HepG2 (cell line): ENCODE data around the gene SLC6A8. TPM values are rescaled to one million over a fixed set of nuclear protein-coding genes. Genes with fewer than 3 reads are reported as not detected.

Experiments
- ATAC-seq: fragments of 200-7000 bp; cut with Tn5 transposase; 3 replicates; pipeline ENCODE4 v1.9.1; 2020; ENCODE audit warnings: mild to moderate bottlenecking, moderate library complexity
- BruUV-seq: library from RNA; stranded (reverse); fragments of 400-500 nt; replicated peaks from 2 replicates; lab custom pipeline; 2021; lab: Mats Ljungman, UMichigan
- CTCF ChIA-PET: fragments of 300-600 bp; formaldehyde crosslinking; extraction: SDS; loops from one replicate; lab custom pipeline; 2021; ENCODE audit warnings: low total read pairs, inconsistent platforms, low intra/inter-chr PET ratio; lab: Yijun Ruan, JAX
- POLR2A ChIA-PET: fragments of 350-600 bp; sonication (Branson Sonifier 250); formaldehyde crosslinking; loops from one replicate; lab custom pipeline; 2020; ENCODE audit warnings: antibody characterized with exemption, inconsistent platforms; lab: Yijun Ruan, JAX
- DNase-seq: peaks from one replicate; pipeline ENCODE4 v3.0.0-alpha.2; 2015; ENCODE audit warnings: low spot score
- FAIRE-seq: peaks from 3 replicates; lab custom pipeline; 2011; peaks lifted over from hg19 to GRCh38; lab: Jason Lieb, UNC
- H2AFZ ChIP-seq: one replicate; pipeline ENCODE4 v1.6.1; 2011; ENCODE audit warnings: low read length, inconsistent platforms
- H3K27ac ChIP-seq: fragments of 300-600 bp; 3 replicates; pipeline ENCODE4 v1.8.0; 2011; ENCODE audit warnings: mixed run types, mild to moderate bottlenecking, mixed read lengths, low read length, inconsistent platforms; ENCODE audit not compliant: insufficient read depth; ENCODE audit errors: extremely low read length
- H3K27me3 ChIP-seq, 2 experiments: fragments of 200-600 bp in 1 of 2; 2 replicates in 1 of 2; 3 replicates in 1 of 2; pipeline versions ENCODE4 v1.6.0 to v1.8.0; 2011; ENCODE audit warnings: low read length in 2 of 2, mild to moderate bottlenecking in 2 of 2, moderate library complexity in 2 of 2, inconsistent platforms in 1 of 2; ENCODE audit not compliant: insufficient read depth in 2 of 2, control insufficient read depth in 1 of 2
- H3K36me3 ChIP-seq, 2 experiments: fragments of 200-600 bp in 1 of 2; replicated peaks in 1 of 2; 2 replicates in 1 of 2; 3 replicates in 1 of 2; pipeline versions ENCODE4 v1.5.1 to v1.8.0; 2011; ENCODE audit warnings: low read length in 2 of 2, inconsistent platforms in 1 of 2; ENCODE audit not compliant: insufficient read depth in 2 of 2, control insufficient read depth in 1 of 2
- H3K4me1 ChIP-seq: 2 replicates; pipeline ENCODE4 v1.5.1; 2012; ENCODE audit warnings: low read length, inconsistent platforms; ENCODE audit not compliant: insufficient read depth
- H3K4me2 ChIP-seq: 2 replicates; pipeline ENCODE4 v1.6.0; 2011; ENCODE audit warnings: low read depth, low read length, inconsistent platforms
- H3K4me3 ChIP-seq, 3 experiments: fragments of 200-600 bp in 1 of 3; sonication (generic), shearing (Covaris generic) in 1 of 3; replicated peaks in 1 of 3; 2 replicates each; pipeline ENCODE4 v1.5.1; 2011 to 2016; ENCODE audit warnings: low read length in 3 of 3, inconsistent platforms in 2 of 3, low read depth in 2 of 3, mild to moderate bottlenecking in 2 of 3, control low read depth in 1 of 3, mixed read lengths in 1 of 3; ENCODE audit not compliant: insufficient read depth in 1 of 3
- H3K79me2 ChIP-seq: one replicate; pipeline ENCODE4 v1.6.1; 2011; ENCODE audit warnings: low read length, inconsistent platforms; ENCODE audit not compliant: insufficient read depth
- H3K9ac ChIP-seq: 2 replicates; pipeline ENCODE4 v1.6.0; 2011; ENCODE audit warnings: mild to moderate bottlenecking, low read depth, low read length, inconsistent platforms; ENCODE audit not compliant: insufficient read depth
- H3K9me3 ChIP-seq: 2 replicates; pipeline ENCODE4 v1.5.1; 2012; ENCODE audit warnings: mild to moderate bottlenecking, low read length
- H4K20me1 ChIP-seq: 2 replicates; pipeline ENCODE4 v1.6.0; 2011; ENCODE audit warnings: inconsistent platforms, mild to moderate bottlenecking, low read length, moderate library complexity; ENCODE audit not compliant: insufficient read depth
- ADNP ChIP-seq: sonication (generic); formaldehyde crosslinking; IDR thresholded peaks from 2 replicates; pipeline ENCODE4 v1.4.0; 2020; ENCODE audit warnings: missing genetic modification reagents
- ARNTL ChIP-seq: sonication (generic); formaldehyde crosslinking; IDR thresholded peaks from 2 replicates; pipeline ENCODE4 v1.4.0; 2020; ENCODE audit warnings: mild to moderate bottlenecking, missing genetic modification reagents
- DMAP1 ChIP-seq: IDR thresholded peaks from 2 replicates; pipeline ENCODE4 v1.6.1; 2016
- HDAC1 ChIP-seq: sonication (generic); formaldehyde crosslinking; IDR thresholded peaks from 2 replicates; pipeline ENCODE4 v1.5.1; 2020; ENCODE audit warnings: mild to moderate bottlenecking, missing genetic modification reagents
- HES4 ChIP-seq: sonication (generic); formaldehyde crosslinking; IDR thresholded peaks from 2 replicates; pipeline ENCODE4 v1.9.0; 2021; ENCODE audit warnings: mild to moderate bottlenecking, missing genetic modification reagents, borderline replicate concordance
- HNRNPL ChIP-seq: fragments of 200-400 bp; formaldehyde crosslinking; IDR thresholded peaks from 2 replicates; pipeline ENCODE4 v1.6.1; 2017; ENCODE audit warnings: mild to moderate bottlenecking, low read depth, low read length
- MIER2 ChIP-seq: IDR thresholded peaks from 2 replicates; pipeline ENCODE4 v1.6.1; 2016; ENCODE audit warnings: missing biosample characterization, missing genetic modification reagents
- RAD21 ChIP-seq: fragments of 450-650 bp; formaldehyde crosslinking; IDR thresholded peaks from 2 replicates; pipeline ENCODE4 v1.5.0; 2020; ENCODE audit warnings: mild to moderate bottlenecking
- RBFOX2 ChIP-seq: fragments of 200-400 bp; formaldehyde crosslinking; IDR thresholded peaks from 2 replicates; pipeline ENCODE4 v1.6.1; 2017; ENCODE audit warnings: low read depth, mild to moderate bottlenecking, low read length
- ZNF446 ChIP-seq: sonication (generic); formaldehyde crosslinking; IDR thresholded peaks from 2 replicates; pipeline ENCODE4 v1.5.0; 2020; ENCODE audit warnings: mild to moderate bottlenecking, missing genetic modification reagents
- ZNF501 ChIP-seq: sonication (generic); formaldehyde crosslinking; IDR thresholded peaks from 2 replicates; pipeline ENCODE4 v1.5.1; 2020; ENCODE audit warnings: mild to moderate bottlenecking, moderate library complexity, missing genetic modification reagents
- ZNF749 ChIP-seq: sonication (generic); formaldehyde crosslinking; IDR thresholded peaks from 2 replicates; pipeline ENCODE4 v1.8.0; 2022; ENCODE audit warnings: mild to moderate bottlenecking, missing genetic modification reagents, moderate library complexity, borderline replicate concordance
- ZNF777 ChIP-seq: sonication (generic); formaldehyde crosslinking; IDR thresholded peaks from 2 replicates; pipeline ENCODE4 v1.4.0; 2020; ENCODE audit warnings: missing genetic modification reagents
- WGBS: methylation state at CpG from one replicate; pipeline ENCODE4 v1.1.6; 2017; ENCODE audit warnings: low lambda C conversion rate; 5-methylcytosine and 5-hydroxymethylcytosine counted together
- in situ Hi-C: cut with HindIII; loops from 2 replicates; pipeline ENCODE4 v1.10.0; 2017; ENCODE audit warnings: low pct_unique_long_range_greater_than_20kb; ENCODE audit not compliant: extremely low pct_ligation_motif_present
- intact Hi-C: fragments of 100-400 bp; cut with micrococcal nuclease; formaldehyde crosslinking; loops from one replicate; pipeline ENCODE4 v1.10.0; 2022; ENCODE audit not compliant: unreplicated experiment
- polyA plus RNA-seq, 8 experiments: library from polyadenylated mRNA; depleted of rRNA in 3 of 8; stranded (reverse) in 7 of 8; unstranded in 1 of 8; fragments of >200 nt; fragmentation: Illumina TruSeq in 4 of 8; extraction: Trizol in 4 of 8; gene quantifications; 2 replicates each; pipeline versions ENCODE4 v1.2.1 to v1.2.3, GENCODE V29; 2011 to 2016; ENCODE audit warnings: low read depth in 4 of 8, missing spikeins in 1 of 8, mixed read lengths in 1 of 8; ENCODE audit not compliant: insufficient read depth in 1 of 8
- total RNA-seq, 5 experiments: library from RNA; depleted of rRNA; stranded (reverse); fragments of >200 nt; fragmentation: Illumina TruSeq; extraction: Trizol; gene quantifications; 2 replicates each; pipeline ENCODE4 v1.2.3, GENCODE V29; 2016; ENCODE audit warnings: low read depth in 1 of 5
- TF ChIP-seq, protein P1 (sequence below): sonication (generic); formaldehyde crosslinking; IDR thresholded peaks from 2 replicates; pipeline ENCODE4 v1.5.0; 2020; ENCODE audit warnings: mild to moderate bottlenecking, missing genetic modification reagents, moderate library complexity
- TF ChIP-seq, protein P2 (sequence below): sonication (generic); formaldehyde crosslinking; IDR thresholded peaks from 2 replicates; pipeline ENCODE4 v1.5.1; 2020; ENCODE audit warnings: mild to moderate bottlenecking, missing genetic modification reagents, moderate library complexity

SLC6A8 gene
- total and polyA plus RNA-seq, 2 of the 13 experiments (the other 11 are each of a cell fraction or from before 2014, with no cell fraction given): 13.9 to 176 TPM

DNA sequence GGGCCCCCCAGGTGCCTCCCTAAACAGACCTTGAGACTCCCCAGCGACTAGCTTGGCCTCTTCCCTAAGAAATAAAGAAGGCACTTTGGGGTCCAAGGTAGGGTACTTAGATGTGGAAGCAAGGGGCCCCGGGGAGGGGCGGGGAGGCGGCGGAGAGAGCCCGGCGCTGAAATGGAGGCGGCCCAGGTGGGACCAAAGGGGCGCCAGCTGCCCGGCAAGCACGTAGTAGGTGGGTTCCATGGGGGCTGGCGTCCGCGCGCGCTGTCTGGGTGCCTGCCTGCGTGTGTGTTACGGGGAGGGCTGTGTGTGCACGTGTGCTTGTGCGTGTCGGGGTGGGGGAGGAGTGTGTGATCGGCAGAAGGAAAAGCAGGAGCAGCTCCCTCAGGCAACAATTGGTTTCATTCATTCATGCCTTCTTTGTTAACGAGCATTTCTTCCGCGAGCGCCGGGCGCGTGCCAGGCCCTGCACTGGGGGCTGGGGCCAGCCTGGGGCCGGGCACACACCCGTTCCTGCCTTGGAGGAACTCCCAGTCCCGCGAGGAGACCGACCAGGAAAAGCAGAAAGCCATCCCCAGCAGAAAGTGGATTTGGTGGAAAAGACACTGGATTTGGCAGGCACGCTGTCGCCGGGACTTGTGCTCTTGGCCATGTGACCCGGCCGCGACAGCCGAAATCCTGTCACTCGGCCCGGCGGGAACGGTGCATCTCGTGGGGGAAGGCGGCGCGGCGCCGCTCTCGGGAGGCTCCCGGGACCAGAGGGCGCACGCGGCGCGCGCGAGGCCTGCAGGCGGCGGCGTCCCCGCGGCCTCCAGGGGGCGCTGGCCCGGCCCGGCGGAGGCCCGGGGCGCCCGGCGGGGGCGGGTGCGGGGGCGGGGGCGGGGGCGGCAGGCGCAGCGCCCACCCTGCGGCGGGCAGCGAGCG, 44.0 kb upstream of the SLC6A8 start:
- H3K4me3 ChIP-seq: peak overlapping the region; percentile 65 to 87 (median 75); a peak in 5 of 6 replicates
- H3K36me3 ChIP-seq: no peaks in the 10 kb centered on the region; a peak in 1 of 5 replicates
- ATAC-seq (no peak), FAIRE-seq (no peak), DNase-seq (no peak)
- peaks cover 48% of the 10 kb centered on the region for H3K79me2 ChIP-seq
- peaks cover 51% of the 10 kb centered on the region for H3K4me1 ChIP-seq
- H3K27me3 ChIP-seq: no peaks in the 10 kb centered on the region; a peak in 1 of 5 replicates
- H3K27ac ChIP-seq: peak overlapping the region; percentile 72
- H3K9me3 ChIP-seq: no peaks in the 10 kb centered on the region
- no TSS peak for BruUV-seq
- H3K9ac ChIP-seq: peak overlapping the region; percentile 68
- WGBS: 2% methylated on average over 14 of the region's 84 CpGs
- peak overlapping the region; percentile 72 for H3K4me2 ChIP-seq
- CTCF ChIA-PET: interaction anchor here (3.0 kb wide), 1 partner anchor 33 kb away, joined by 10 read pairs; no protein-coding TSS in a partner anchor
- POLR2A ChIA-PET: interaction anchor here (8.0 to 15.1 kb wide), 3 partner anchors 7 to 32 kb away, joined by 70 to 596 read pairs (median 96); no protein-coding TSS in a partner anchor
- no peak overlapping the region for H2AFZ ChIP-seq
- H4K20me1 ChIP-seq: peaks cover 4% of the 10 kb centered on the region; the same call in 1 of the 2 replicates
- intact Hi-C loops: loop anchor here (2.0 kb wide), 1 partner anchor 21 kb away; no protein-coding TSS in a partner anchor
- in situ Hi-C loops: no loop called here
- TF ChIP-seq HNRNPL (0 out of 2 replicates have a peak, but pooled peaks have one; percentile 3), ZNF501 (0 out of 2 replicates have a peak, but pooled peaks have one; percentile 16), RAD21 (CRISPR knock-in tag) (0 out of 2 replicates have a peak, but pooled peaks have one; percentile 23), HES4 (CRISPR knock-in tag) (0 out of 2 replicates have a peak, but pooled peaks have one; percentile 21), MIER2 (CRISPR knock-in tag) (no peak), ARNTL (CRISPR knock-in tag) (0 out of 2 replicates have a peak, but pooled peaks have one; percentile 30), RBFOX2 (peak; percentile 66), HDAC1 (CRISPR knock-in tag) (0 out of 2 replicates have a peak, but pooled peaks have one; percentile 27), ZNF777 (CRISPR knock-in tag) (no peak), ZNF749 (no peak), DMAP1 (0 out of 2 replicates have a peak, but pooled peaks have one; percentile 23), ZNF446 (CRISPR knock-in tag) (0 out of 2 replicates have a peak, but pooled peaks have one; percentile 42), ADNP (CRISPR knock-in tag) (no peak)
- TF ChIP-seq, protein P1, sequence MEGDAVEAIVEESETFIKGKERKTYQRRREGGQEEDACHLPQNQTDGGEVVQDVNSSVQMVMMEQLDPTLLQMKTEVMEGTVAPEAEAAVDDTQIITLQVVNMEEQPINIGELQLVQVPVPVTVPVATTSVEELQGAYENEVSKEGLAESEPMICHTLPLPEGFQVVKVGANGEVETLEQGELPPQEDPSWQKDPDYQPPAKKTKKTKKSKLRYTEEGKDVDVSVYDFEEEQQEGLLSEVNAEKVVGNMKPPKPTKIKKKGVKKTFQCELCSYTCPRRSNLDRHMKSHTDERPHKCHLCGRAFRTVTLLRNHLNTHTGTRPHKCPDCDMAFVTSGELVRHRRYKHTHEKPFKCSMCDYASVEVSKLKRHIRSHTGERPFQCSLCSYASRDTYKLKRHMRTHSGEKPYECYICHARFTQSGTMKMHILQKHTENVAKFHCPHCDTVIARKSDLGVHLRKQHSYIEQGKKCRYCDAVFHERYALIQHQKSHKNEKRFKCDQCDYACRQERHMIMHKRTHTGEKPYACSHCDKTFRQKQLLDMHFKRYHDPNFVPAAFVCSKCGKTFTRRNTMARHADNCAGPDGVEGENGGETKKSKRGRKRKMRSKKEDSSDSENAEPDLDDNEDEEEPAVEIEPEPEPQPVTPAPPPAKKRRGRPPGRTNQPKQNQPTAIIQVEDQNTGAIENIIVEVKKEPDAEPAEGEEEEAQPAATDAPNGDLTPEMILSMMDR (CRISPR knock-in tag): peak; percentile 28; the same call in 1 of the 2 replicates
- TF ChIP-seq, protein P2, sequence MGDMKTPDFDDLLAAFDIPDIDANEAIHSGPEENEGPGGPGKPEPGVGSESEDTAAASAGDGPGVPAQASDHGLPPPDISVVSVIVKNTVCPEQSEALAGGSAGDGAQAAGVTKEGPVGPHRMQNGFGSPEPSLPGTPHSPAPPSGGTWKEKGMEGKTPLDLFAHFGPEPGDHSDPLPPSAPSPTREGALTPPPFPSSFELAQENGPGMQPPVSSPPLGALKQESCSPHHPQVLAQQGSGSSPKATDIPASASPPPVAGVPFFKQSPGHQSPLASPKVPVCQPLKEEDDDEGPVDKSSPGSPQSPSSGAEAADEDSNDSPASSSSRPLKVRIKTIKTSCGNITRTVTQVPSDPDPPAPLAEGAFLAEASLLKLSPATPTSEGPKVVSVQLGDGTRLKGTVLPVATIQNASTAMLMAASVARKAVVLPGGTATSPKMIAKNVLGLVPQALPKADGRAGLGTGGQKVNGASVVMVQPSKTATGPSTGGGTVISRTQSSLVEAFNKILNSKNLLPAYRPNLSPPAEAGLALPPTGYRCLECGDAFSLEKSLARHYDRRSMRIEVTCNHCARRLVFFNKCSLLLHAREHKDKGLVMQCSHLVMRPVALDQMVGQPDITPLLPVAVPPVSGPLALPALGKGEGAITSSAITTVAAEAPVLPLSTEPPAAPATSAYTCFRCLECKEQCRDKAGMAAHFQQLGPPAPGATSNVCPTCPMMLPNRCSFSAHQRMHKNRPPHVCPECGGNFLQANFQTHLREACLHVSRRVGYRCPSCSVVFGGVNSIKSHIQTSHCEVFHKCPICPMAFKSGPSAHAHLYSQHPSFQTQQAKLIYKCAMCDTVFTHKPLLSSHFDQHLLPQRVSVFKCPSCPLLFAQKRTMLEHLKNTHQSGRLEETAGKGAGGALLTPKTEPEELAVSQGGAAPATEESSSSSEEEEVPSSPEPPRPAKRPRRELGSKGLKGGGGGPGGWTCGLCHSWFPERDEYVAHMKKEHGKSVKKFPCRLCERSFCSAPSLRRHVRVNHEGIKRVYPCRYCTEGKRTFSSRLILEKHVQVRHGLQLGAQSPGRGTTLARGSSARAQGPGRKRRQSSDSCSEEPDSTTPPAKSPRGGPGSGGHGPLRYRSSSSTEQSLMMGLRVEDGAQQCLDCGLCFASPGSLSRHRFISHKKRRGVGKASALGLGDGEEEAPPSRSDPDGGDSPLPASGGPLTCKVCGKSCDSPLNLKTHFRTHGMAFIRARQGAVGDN (CRISPR knock-in tag): peak; percentile 14; the same call in 1 of the 2 replicates
